Measurements from ENCODE around the gene UCP1. TPM values are rescaled to one million over a fixed set of nuclear protein-coding genes. Genes with fewer than 3 reads are reported as not detected.

Gene UCP1, protein sequence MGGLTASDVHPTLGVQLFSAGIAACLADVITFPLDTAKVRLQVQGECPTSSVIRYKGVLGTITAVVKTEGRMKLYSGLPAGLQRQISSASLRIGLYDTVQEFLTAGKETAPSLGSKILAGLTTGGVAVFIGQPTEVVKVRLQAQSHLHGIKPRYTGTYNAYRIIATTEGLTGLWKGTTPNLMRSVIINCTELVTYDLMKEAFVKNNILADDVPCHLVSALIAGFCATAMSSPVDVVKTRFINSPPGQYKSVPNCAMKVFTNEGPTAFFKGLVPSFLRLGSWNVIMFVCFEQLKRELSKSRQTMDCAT
- 0.07 TPM in 1 of 2 replicates, not detected in the other for total RNA-seq (2014; rRNA removed; shearing (Covaris generic))
- 0.05 and 0.10 TPM in 2 replicates for polyA plus RNA-seq (2015; cell fraction: cytosol; rRNA removed)
- not detected in 2 replicates for polyA plus RNA-seq (2015; cell fraction: nucleus; rRNA removed)

GRCh38 chr4:140568507-140569306 lies at the start of gene UCP1:
Gene UCP1, minus strand, starts transcription at chr4:140568961. Its CDS starts 232 bp downstream, at chr4:140568729.
- no peak for DNase-seq (ENCODE audit: low read depth)

DNA sequence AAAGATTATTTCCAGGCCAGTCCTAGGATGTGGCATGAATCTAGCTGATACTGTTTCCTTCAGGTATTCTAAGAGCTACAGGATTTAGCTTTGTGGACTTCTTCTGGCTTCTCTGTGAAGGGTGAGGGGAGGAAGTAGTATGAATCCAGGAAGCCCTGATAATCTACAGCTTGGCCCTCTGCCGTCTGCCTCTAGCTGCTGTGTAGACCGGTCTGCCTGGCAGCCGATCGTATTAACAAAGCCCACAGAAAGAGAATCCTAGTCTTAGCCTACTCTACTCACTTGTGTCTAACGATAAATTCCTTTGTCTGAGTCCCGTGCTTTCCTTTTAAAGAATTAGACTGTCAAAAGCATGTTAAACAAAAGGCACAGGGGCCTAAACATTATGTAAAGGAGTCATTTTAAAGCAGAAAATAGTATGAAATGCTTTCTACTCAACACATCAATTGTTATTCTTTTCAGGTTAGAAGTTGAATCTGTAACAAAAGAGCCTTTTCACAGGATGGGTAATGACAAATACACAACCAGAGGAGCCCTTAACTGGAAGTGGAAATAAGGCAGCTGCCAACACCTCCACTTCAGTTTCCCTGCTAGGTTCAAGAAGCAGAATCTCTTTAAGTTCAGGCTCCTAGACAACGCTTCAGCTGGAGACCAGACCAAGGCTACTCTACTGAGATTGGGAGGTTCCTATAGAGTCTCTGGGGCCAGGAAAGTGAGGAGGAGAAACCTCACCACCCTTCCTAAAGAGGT lies 48.9 kb upstream of the UCP1 start:
- no peak for DNase-seq (ENCODE audit: low read depth)

DNA sequence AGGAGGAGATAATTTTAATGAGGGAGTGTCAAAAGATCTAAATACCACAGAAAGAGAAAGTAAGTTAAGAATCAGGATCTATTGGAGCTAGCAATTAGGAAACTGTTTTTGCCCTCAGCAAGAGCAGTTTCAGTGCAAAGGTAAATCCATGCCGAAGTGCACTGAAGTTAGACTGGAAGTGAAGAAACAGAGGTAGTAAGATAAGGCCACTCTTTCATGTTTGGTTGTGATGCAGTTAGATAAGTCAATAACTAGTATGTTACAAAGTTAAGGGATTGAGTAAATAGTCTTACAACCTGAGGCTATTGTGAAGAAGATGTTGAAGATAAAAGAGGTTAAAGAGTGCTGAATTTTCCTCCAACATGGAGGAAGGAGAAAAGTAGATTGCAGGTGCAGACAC lies 46.7 kb upstream of the UCP1 start:
- no peak for DNase-seq (ENCODE audit: low read depth)

GRCh38 chr4:140612357-140612756 lies 43.6 kb upstream of the UCP1 start:
- no peak for DNase-seq (ENCODE audit: low read depth)

DNA sequence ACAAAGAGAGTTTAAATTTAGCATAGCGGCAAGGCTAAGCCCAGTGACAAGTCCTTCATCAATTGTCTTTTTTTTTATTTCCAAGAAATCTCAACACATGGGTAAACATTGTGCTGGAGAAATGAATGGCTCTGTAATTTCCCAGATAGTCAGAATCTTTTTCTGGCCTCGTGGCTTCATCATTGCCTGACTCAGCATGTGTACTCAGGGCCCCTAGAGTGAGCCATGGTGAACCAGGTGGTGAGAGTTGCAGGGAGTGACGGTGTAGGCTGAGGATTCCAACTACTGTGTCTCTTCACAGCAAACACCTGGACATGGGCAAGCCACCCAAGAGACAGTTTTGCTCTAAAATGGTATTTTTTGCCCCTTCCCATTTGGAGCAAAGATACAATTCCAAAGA lies 43.1 kb upstream of the UCP1 start:
- DNase-seq (ENCODE audit: low read depth) = peak; percentile 16

DNA sequence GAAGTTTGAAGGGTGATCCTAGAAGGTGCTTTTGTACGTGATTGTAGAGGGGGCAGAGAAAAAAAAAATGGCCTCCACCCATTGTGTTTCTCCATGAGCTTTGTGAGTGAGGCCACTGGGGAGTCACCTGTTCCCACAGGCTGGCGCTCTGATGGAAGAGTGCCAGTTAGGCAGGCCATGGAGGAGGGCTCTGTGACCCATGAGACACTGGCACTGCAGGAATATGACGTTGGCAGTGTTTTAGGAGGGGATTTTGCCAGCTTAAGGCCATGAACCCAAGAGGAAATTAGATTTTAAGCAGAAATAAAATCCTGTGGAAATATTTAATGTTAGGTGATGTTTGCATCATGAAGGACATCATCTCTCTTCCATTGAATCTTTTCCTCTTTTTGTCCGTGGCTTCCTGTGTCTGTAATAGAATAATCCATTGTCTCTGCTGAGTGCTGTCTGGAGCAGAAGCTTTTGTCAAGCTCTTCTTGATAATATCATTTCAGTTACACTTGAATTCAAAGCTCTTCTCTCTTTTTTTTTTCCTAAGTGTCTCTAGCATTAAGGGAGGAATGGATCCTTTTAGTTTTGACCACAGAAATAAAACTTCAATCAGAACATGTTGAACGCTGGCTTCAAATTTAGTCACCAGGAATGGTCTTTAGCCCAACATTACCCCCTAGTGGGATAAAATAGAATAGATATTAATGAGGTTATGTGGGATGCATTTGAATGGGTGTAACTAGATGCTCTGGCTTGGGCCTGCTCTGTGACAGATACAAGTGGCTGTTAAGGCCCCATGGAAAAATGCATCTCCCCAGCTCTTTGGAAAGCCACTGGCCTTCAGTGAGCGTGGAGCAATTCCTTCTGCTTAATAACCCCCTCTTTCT lies 41.0 kb upstream of the UCP1 start:
- DNase-seq (ENCODE audit: low read depth) = peak; percentile 67

DNA sequence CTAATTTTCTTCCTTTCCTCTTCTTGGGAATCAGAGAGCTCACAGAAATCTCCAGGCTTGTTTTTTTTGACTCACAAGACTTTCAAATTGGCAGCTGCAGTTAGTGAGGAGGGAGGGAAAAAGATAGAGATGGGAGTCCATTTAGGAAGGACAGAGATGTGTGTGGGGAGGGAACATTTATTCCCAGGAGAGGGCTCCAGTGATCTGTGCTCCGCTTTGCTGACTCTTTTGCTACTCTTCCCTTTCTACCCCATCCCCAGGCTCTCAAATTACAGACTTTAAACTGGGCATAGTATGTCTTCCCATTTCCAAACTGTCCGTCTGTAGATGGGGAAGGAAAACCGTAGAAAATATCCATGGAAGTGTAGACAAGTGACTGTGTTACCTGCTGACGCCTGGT lies 39.1 kb upstream of the UCP1 start:
- DNase-seq (ENCODE audit: low read depth) = no peak

- no peak for DNase-seq (ENCODE audit: low read depth)
Observed at GRCh38 chr4:140604544-140604943, 35.8 kb upstream of the UCP1 start.

- no peak for DNase-seq (ENCODE audit: low read depth)
Observed at GRCh38 chr4:140603286-140603685, 34.5 kb upstream of the UCP1 start.

GRCh38 chr4:140602714-140603113 lies 34.0 kb upstream of the UCP1 start:
- DNase-seq (ENCODE audit: low read depth) = no peak

GRCh38 chr4:140600408-140600807 lies 31.6 kb upstream of the UCP1 start:
- DNase-seq (ENCODE audit: low read depth) = no peak

- DNase-seq (ENCODE audit: low read depth) = peak; percentile 34
Observed at GRCh38 chr4:140595065-140595464, 26.3 kb upstream of the UCP1 start.

GRCh38 chr4:140584439-140584838 lies 15.7 kb upstream of the UCP1 start:
- no peak for DNase-seq (ENCODE audit: low read depth)

GRCh38 chr4:140581078-140581477 lies 12.3 kb upstream of the UCP1 start:
- no peak for DNase-seq (ENCODE audit: low read depth)

DNA sequence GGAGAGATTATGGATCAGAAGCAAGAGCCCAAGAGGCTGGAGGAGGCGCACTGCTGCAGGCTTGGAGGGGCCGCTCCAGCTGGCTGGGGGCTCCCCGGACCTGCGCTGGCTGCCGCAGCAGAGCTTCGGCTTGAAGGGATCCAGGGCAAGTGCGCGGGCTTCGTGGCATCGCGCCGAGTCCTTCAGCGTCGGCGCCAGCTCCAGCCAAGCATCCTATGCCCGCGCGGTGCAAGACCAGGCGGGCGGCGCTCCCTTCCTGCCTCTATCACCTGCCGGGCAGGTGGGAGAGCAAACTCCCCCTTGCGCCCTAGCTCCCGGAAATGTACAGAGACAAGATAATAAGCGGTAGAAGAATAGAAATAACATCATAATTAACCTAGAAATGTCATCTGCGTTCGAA lies 10.5 kb upstream of the UCP1 start:
- DNase-seq (ENCODE audit: low read depth) = no peak

- DNase-seq (ENCODE audit: low read depth) = no peak
Observed at GRCh38 chr4:140575489-140575888, 6.7 kb upstream of the UCP1 start.

GRCh38 chr4:140571620-140572019 lies 2.9 kb upstream of the UCP1 start:
- no peak for DNase-seq (ENCODE audit: low read depth)

DNA sequence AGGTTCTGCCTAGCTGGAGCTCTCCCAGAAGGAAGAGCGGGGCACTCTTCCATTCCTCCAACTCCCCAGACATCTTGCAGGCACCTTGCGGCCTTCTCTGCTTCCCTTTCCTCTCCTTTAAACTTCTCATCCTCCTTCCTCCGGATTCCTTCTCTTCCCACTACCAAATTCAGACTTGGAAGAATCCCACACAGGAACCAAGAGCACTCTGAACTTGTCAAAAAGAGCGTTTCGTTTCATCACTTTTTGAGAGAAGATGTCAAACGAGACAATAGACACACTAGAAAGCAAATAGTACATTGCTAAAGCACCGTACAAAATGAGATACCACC lies 512 bp upstream of the UCP1 start:
- DNase-seq (ENCODE audit: low read depth) = no peak

GRCh38 chr4:140559696-140560095 lies 9.1 kb downstream of the UCP1 start:
- DNase-seq (ENCODE audit: low read depth) = no peak

DNA sequence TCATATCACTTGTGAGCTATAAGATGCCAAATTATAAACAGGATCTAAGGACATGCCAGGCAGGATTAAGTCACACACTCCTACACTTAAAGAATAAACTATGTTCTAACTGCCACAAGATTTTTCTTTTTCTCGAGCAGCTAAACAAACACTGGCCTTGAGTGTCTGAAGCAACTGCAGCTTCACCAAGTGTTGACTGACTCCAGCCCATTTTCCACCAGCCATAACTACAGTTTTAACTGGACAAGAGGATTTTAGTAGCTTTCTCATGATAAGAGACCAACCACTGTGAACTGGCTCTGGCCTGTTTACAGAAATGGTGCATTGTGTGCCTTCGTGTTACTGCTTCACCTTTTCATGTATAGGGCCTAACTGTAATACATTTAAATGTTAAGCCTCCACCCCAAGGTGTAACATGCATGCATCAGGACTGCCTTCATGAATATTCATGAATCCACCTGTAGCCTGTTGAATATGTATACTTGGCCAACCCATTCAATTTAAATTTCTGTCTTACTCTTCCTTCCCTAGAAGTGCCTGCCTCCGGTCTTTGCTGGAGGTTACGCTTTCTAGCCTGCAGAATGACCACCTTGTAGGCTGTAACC lies 10.8 kb downstream of the UCP1 start:
- no peak for DNase-seq (ENCODE audit: low read depth)
